B cell (primary cell): Measurements from ENCODE around the gene OR5L1.

Experiments used
- CTCF ChIP-seq: fragments of 200-600 bp; IDR thresholded peaks from one replicate; pipeline ENCODE4 v1.8.0; 2022; ENCODE audit warnings: antibody characterized with exemption, mild to moderate bottlenecking
- EZH2 ChIP-seq: IDR thresholded peaks from 2 replicates; pipeline ENCODE4 v1.6.1; 2012; ENCODE audit warnings: borderline replicate concordance, low read depth, mild to moderate bottlenecking, moderate library complexity, low read length; ENCODE audit not compliant: insufficient read depth, poor library complexity, severe bottlenecking

GRCh38 chr11:55811067-55811466, at the start of gene OR5L1:
- TF ChIP-seq CTCF (no peak), EZH2 (no peak)
